ENCODE data around the gene PRSS35.
"Not testable (repeated sequence)": the region's sequence is repeated elsewhere in the genome, so short reads cannot be mapped to it uniquely, and the experiment has no call there.

PRSS35 gene

DNA sequence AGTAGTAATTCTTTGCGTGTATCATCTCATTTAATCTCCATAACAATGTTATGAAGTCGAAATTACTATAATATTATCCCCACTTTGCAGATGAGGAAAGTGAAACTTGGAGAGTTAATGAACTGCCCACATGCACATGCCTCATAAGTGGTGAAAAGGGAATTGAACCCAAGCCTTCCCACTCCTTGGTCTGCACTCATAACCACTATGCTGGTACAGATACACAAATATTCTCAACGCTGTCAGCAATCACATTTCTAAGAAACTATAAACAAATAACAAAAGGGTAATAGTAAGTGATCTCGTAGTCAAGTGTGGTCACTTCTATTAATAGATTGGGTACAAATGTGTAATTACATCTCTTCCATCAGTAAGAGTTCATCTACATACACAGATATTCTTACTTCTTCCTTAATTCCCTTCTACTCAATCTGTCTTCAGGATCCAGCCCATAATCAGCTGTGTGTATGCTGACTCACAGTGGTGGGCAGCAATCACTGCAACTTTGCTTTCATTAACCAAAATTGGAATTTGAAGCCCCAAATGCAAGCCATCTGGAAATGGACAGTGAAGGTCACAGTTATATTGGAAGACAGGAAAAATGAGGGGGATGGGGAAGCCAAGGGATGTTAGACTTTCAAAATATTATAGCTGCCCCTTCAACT lies 6.6 kb downstream of the PRSS35 start:
- no peak for DNase-seq

GRCh38 chr6:83536034-83536646 lies 23.8 kb downstream of the PRSS35 start:
- DNase-seq, result no peak

DNA sequence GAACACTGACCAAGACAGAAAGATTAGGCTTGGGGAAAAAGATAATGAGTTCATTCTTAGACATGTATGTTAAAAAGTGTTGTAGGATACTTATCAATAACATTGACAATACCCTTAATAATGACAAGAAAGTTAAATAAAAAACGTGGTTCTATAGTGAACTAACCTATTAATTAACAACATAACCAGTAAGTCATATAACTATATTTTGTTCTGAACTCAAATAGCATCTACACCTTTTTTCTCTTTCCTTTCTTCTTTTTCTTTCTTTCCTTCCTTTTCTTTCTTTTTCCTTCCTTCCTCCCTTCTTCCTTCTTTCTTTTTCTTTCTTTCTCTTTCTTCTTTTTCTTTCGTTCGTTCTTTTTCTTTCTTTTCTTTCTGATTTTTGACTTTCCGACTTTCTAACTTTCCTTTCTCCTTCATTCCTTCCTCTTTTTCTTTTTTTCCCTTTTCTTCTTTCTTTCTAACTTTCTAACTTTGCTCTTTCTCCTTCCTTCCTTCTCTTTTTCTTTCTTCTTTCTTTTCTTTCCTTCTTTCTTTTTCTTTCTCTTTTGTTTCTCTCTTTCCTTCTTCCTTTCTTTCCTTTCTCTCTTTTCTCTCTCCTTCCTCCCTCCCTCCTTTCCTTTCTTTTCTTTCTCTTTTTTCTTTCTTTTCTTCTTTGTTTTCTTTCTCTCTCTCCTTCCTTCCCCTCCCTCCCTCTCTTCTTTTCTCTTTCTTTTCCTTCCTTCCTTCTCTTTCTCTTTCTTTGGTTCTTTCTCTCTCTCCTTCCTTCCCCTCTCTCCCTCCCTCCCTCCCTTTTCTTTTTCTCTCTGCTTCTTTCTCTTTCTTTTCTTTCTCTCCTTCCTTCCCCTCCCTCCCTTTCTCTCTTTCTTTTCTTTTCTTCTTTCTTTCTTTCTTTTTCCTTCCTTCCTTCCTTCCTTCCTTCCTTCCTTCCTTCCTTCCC lies 24.6 kb downstream of the PRSS35 start:
- no peak for DNase-seq

DNA sequence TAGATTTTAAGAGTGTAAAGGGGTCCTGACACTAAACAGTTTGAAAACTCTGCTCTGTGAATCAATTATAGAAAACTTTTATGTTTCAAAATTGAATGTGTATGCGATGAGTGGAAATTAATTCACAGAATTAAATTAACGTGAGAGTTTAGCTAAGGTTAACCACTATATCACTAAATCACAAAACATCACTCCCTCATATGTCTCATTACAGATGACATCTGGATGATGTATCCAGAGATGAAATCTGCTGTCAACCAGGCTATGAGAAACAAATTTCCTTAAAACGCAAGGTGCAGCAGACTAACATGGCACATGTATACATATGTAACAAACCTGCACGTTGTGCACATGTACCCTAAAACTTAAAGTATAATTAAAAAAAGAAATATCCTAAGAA lies 27.3 kb downstream of the PRSS35 start:
- DNase-seq, result no peak

DNA sequence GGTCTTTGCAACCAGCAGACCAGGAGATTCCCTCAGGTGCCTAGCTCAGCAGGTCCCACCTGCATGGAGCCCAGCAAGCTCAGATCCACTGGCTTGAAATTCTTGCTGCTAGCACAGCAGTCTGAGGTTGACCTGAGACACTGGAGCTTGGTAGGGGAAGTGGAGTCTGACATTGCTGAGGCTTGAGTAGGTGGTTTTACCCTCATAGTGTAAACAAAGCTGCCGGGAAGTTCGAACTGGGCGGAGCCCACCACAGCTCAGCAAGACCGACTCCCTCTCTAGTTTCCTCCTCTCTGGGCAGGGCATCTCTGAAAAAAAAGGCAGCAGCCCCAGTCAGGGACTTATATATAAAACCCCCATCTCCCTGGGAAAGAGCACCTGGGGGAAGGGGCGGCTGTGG lies 34.3 kb downstream of the PRSS35 start:
- no peak for DNase-seq

DNA sequence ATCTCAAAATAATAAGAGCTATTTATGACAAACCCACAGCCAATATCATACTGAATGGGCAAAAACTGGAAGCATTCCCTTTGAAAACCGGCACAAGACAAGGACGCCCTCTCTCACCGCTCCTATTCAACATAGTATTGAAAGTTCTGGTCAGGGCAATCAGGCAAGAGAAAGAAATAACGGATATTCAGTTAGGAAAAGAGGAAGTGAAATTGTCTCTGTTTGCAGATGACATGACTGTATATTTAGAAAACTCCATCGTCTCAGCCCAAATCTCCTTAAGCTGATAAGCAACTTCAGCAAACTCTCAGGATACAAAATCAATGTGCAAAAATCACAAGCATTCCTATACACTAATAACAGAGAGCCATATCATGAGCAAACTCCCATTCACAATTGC lies 38.1 kb downstream of the PRSS35 start:
- DNase-seq, result not testable (repeated sequence)

DNA sequence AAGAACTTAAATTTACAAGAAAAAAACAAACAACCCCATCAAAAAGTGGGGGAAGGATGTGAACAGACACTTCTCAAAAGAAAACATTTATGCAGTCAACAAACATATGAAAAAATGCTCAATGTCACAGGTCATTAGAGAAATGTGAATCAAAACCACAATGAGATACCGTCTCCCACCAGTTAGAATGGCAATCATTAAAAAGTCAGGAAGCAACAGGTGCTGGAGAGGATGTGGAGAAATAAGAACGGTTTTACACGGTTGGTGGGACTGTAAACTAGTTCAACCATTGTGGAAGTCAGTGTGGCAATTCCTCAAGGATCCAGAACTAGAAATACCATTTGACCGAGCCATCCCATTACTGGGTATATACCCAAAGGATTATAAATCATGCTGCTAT lies 39.4 kb downstream of the PRSS35 start:
- not testable (repeated sequence) for DNase-seq

DNA sequence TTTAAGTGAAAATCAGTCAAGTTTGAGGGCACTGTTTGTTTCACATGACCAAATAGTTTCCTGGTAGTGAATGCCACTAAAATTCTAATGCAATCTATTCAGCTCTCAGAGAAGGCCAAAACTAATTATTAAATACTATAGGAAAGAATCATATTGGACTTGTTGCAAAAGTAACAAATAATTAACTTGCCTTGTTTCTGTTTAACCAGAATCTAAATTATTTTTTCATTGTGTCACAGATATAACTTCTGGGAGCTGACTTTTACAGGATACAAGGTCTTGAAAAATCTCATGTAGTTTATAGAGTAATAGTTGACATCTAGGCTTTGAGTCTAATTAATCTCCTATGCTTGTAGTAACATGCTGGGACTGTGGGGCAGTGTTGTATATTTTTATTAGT lies 44.5 kb downstream of the PRSS35 start:
- DNase-seq, result no peak

DNA sequence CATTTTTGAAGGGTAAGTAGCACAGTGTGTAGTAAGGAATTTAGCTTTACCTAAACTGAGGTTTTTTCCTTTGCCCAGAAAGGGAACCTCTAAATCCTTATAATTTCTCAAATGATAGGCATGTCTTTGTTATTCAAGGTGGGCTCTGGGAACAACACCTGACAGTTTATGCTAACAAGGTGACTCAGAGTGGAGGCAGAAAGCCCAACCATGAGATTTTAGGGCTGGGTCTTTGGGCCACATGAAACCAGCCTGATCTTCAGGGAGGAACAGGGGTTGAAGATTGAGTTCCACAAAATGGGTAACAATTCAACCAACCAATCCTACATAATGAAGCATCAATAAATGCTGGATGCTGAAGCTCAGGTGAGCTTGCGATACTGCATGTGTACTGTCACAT lies 46.6 kb downstream of the PRSS35 start:
- no peak for DNase-seq

GRCh38 chr6:83571663-83572185 lies 59.4 kb downstream of the PRSS35 start:
- not testable (repeated sequence) for DNase-seq

GRCh38 chr6:83574783-83575182 lies 62.4 kb downstream of the PRSS35 start:
- DNase-seq, result no peak
